Naive thymus-derived CD4-positive, alpha-beta T cell (primary cell): ENCODE measurements around the gene HSPA4. TPM values are rescaled to one million over a fixed set of nuclear protein-coding genes. Genes with fewer than 3 reads are reported as not detected.
"Not testable (repeated sequence)": the region's sequence is repeated elsewhere in the genome, so short reads cannot be mapped to it uniquely, and the experiment has no call there.

ENCODE experiments used
- ATAC-seq: fragments of 150-1000 bp; cut with Tn5 transposase; 2 replicates; pipeline ENCODE4 v1.10.0; 2021; ENCODE audit warnings: mild to moderate bottlenecking, moderate library complexity
- CTCF ChIA-PET: fragments of 350-600 bp; sonication (Branson Sonifier 250); formaldehyde crosslinking; loops from one replicate; lab custom pipeline; 2021; ENCODE audit warnings: antibody characterized with exemption; lab: Charles Lee
- POLR2A ChIA-PET: fragments of 350-600 bp; sonication (Branson Sonifier 250); formaldehyde crosslinking; loops from one replicate; lab custom pipeline; 2021; ENCODE audit warnings: antibody characterized with exemption, inconsistent platforms; lab: Charles Lee
- DNase-seq, 9 donors: peaks; one replicate each; pipeline versions ENCODE4 v3.0.0 to v3.0.0-alpha.2; 2020 to 2022; ENCODE audit warnings: mixed read lengths in 1 of 9
- H3K27ac ChIP-seq: one replicate; pipeline ENCODE4 v1.7.0; 2013; ENCODE audit warnings: mild to moderate bottlenecking, low read depth, low read length, moderate library complexity
- H3K27me3 ChIP-seq, 2 donors: one replicate each; pipeline ENCODE4 v1.7.0; 2013; ENCODE audit warnings: low read length in 2 of 2, mild to moderate bottlenecking in 2 of 2, moderate library complexity in 2 of 2; ENCODE audit not compliant: control insufficient read depth in 2 of 2, insufficient read depth in 2 of 2
- H3K36me3 ChIP-seq, 3 experiments: 1 replicate in 2 of 3; 2 replicates in 1 of 3; pipeline ENCODE4 v1.7.0; 2013; ENCODE audit warnings: low read length in 3 of 3, mild to moderate bottlenecking in 3 of 3, moderate library complexity in 1 of 3; ENCODE audit not compliant: insufficient read depth in 3 of 3, control insufficient read depth in 2 of 3
- H3K4me1 ChIP-seq, 2 donors: one replicate each; pipeline ENCODE4 v1.7.0; 2013; ENCODE audit warnings: low read length in 2 of 2, mild to moderate bottlenecking in 2 of 2, moderate library complexity in 1 of 2; ENCODE audit not compliant: control insufficient read depth in 2 of 2, insufficient read depth in 2 of 2
- H3K4me3 ChIP-seq: 2 replicates; pipeline ENCODE4 v1.7.0; 2013; ENCODE audit warnings: mild to moderate bottlenecking, low read length
- H3K9me3 ChIP-seq, 3 experiments: 1 replicate in 2 of 3; 2 replicates in 1 of 3; pipeline ENCODE4 v1.7.0; 2013; ENCODE audit warnings: low read length in 3 of 3; ENCODE audit not compliant: control insufficient read depth in 2 of 3
- H3K27ac Mint-ChIP-seq, 9 donors: one replicate each; pipeline ENCODE4 v1.8.0; 2020 to 2022; ENCODE audit warnings: mixed read lengths in 9 of 9, mild to moderate bottlenecking in 8 of 9, moderate library complexity in 5 of 9, inconsistent platforms in 2 of 9
- H3K27me3 Mint-ChIP-seq, 5 donors: one replicate each; pipeline ENCODE4 v1.8.0; 2021 to 2022; ENCODE audit warnings: mixed read lengths in 5 of 5, mild to moderate bottlenecking in 1 of 5
- H3K36me3 Mint-ChIP-seq, 5 donors: one replicate each; pipeline ENCODE4 v1.8.0; 2020 to 2022; ENCODE audit warnings: mixed read lengths in 5 of 5, mild to moderate bottlenecking in 3 of 5, inconsistent platforms in 1 of 5
- H3K4me1 Mint-ChIP-seq, 7 donors: one replicate each; pipeline ENCODE4 v1.8.0; 2020 to 2022; ENCODE audit warnings: mixed read lengths in 7 of 7, mild to moderate bottlenecking in 3 of 7, inconsistent platforms in 1 of 7
- H3K4me3 Mint-ChIP-seq, 10 donors: one replicate each; pipeline ENCODE4 v1.8.0; 2020 to 2022; ENCODE audit warnings: mild to moderate bottlenecking in 10 of 10, mixed read lengths in 10 of 10, moderate library complexity in 6 of 10, inconsistent platforms in 2 of 10
- H3K9me3 Mint-ChIP-seq, 11 donors: one replicate each; pipeline ENCODE4 v1.8.0; 2020 to 2022; ENCODE audit warnings: mixed read lengths in 11 of 11, mild to moderate bottlenecking in 4 of 11, inconsistent platforms in 1 of 11, moderate library complexity in 1 of 11
- intact Hi-C, 2 donors: fragments of 100-400 bp; cut with micrococcal nuclease; formaldehyde crosslinking; loops; one replicate each; pipeline ENCODE4 v1.15.1; 2023
- polyA plus RNA-seq, 2 donors: library from polyadenylated mRNA; unstranded; fragments of 300-500 nt; fragmentation: Illumina TruSeq; gene quantifications; one replicate each; pipeline ENCODE4 v1.2.3, GENCODE V29; 2021
- total RNA-seq, 6 experiments: library from RNA in 5 of 6; stranded (reverse) in 5 of 6; gene quantifications; 1 replicate in 5 of 6; 2 replicates in 1 of 6; pipeline ENCODE4 v1.2.3 and lab custom pipeline; 2021 to 2026

The HSPA4 gene
- 100 to 1,000 TPM in 1 of 5 experiments, 10 to 100 TPM in 4; 42.1 to 103 (median 50.0) TPM for total RNA-seq
- polyA plus RNA-seq: 10 to 100 TPM; 37.7 to 38.5 TPM
- 66.2 reads per million, percentile 77 among the genes with 10 or more reads in this experiment for total RNA-seq (lab: John Stamatoyannopoulos, UW)

GRCh38 chr5:133051542-133052316 lies at the start of gene HSPA4:
HSPA4 (plus strand) TSS chr5:133052013; CDS start chr5:133052251, 238 bp downstream.
- Mint-ChIP-seq H3K27me3 (no peaks in the 10 kb centered on the region), H3K4me1 (peaks cover 31 to 70% (median 52%) of the 10 kb centered on the region in 7 donors), H3K4me3 (peak within 1 kb of the TSS; percentile 91 to 99 (median 98)), H3K27ac (peak within 1 kb of the TSS; percentile 99 to 100 (median 100)), H3K9me3 (no peaks in the 10 kb centered on the region), H3K36me3 (peaks cover 0 to 9% (median 1%) of the 10 kb centered on the region in 5 donors)
- Histone ChIP-seq H3K36me3 (peaks cover 0 to 7% (median 0%) of the 10 kb centered on the region in 3 experiments), H3K27ac (peak within 1 kb of the TSS; percentile 98), H3K4me1 (peaks cover 17 to 19% of the 10 kb centered on the region in 2 donors), H3K27me3 (no peaks in the 10 kb centered on the region), H3K9me3 (no peaks in the 10 kb centered on the region), H3K4me3 (peak within 1 kb of the TSS; percentile 92)
- intact Hi-C loops: loop anchor here (1.0 to 10.0 kb wide), 14 partner anchors 25 to 1581 kb away; partner anchors contain the start of genes AFF4 (in 2 of the 2), C5orf15 (in 2 of the 2), GDF9 (in 2 of the 2) and KIF3A (in 2 of the 2)
- DNase-seq: peak; percentile 86 to 99 (median 98)
- CTCF ChIA-PET: interaction anchor here (1.3 kb wide), 1 partner anchor 28 kb away, joined by 3 read pairs; no protein-coding TSS in a partner anchor
- ATAC-seq: peak; percentile 91
- POLR2A ChIA-PET: interaction anchor here (0.6 to 2.7 kb wide), 22 partner anchors 10 to 1687 kb away, joined by 3 to 52 read pairs (median 4); partner anchors contain the start of genes AFF4, CCNI2, GDF9 and PPP2CA

- CTCF ChIA-PET: no interaction called here
Observed at GRCh38 chr5:133006653-133007052, 45.2 kb upstream of the HSPA4 start.

GRCh38 chr5:133008455-133008854 lies 43.4 kb upstream of the HSPA4 start:
- POLR2A ChIA-PET: interaction anchor here (1.0 kb wide), 1 partner anchor 41 kb away, joined by 4 read pairs; no protein-coding TSS in a partner anchor
- CTCF ChIA-PET, intact Hi-C loops: not testable (repeated sequence)

More at GRCh38 chr5:133006653-133007052, 45.2 kb upstream of the HSPA4 start:
- intact Hi-C loops: no loop called here
- POLR2A ChIA-PET: interaction anchor here (0.6 to 1.4 kb wide), 2 partner anchors 38 to 43 kb away, joined by 3 to 4 read pairs; partner anchors contain the start of gene AFF4
- Histone ChIP-seq H3K4me3 (no peak overlapping the region), H3K36me3 (peaks cover 0 to 26% (median 5%) of the 10 kb centered on the region in 3 experiments), H3K27me3 (no peaks in the 10 kb centered on the region), H3K4me1 (no peaks in the 10 kb centered on the region), H3K27ac (no peak overlapping the region), H3K9me3 (no peaks in the 10 kb centered on the region)
- Mint-ChIP-seq H3K4me1 (peaks cover 0 to 4% (median 0%) of the 10 kb centered on the region in 7 donors), H3K36me3 (peaks cover 0 to 23% (median 17%) of the 10 kb centered on the region in 5 donors), H3K4me3 (no peak overlapping the region), H3K27ac (no peak overlapping the region), H3K9me3 (no peaks in the 10 kb centered on the region), H3K27me3 (no peaks in the 10 kb centered on the region)
- no peak for DNase-seq
- no peak for ATAC-seq

GRCh38 chr5:133015466-133015865 lies 36.3 kb upstream of the HSPA4 start:
- H3K27ac Mint-ChIP-seq: no peak overlapping the region
- no peak overlapping the region for H3K4me3 Mint-ChIP-seq

More at GRCh38 chr5:133008455-133008854, 43.4 kb upstream of the HSPA4 start:
- H3K9me3 Mint-ChIP-seq, H3K4me1 ChIP-seq, DNase-seq, H3K27ac Mint-ChIP-seq, ATAC-seq, H3K4me3 ChIP-seq, H3K27ac ChIP-seq, H3K27me3 Mint-ChIP-seq, H3K9me3 ChIP-seq, H3K4me3 Mint-ChIP-seq, H3K4me1 Mint-ChIP-seq, H3K27me3 ChIP-seq: not testable (repeated sequence)
- H3K36me3 Mint-ChIP-seq: peaks cover 0 to 22% (median 15%) of the 10 kb centered on the region in 5 donors
- peaks cover 0 to 22% (median 5%) of the 10 kb centered on the region in 3 experiments for H3K36me3 ChIP-seq

GRCh38 chr5:133017964-133018363 lies 33.8 kb upstream of the HSPA4 start:
- DNase-seq (no peak), ATAC-seq (no peak)
- H3K27me3 Mint-ChIP-seq: no peaks in the 10 kb centered on the region
- H3K27ac Mint-ChIP-seq: no peak overlapping the region
- H3K27ac ChIP-seq: no peak overlapping the region
- peaks cover 0 to 34% (median 0%) of the 10 kb centered on the region in 3 experiments for H3K36me3 ChIP-seq
- no peaks in the 10 kb centered on the region for H3K9me3 Mint-ChIP-seq
- no peaks in the 10 kb centered on the region for H3K4me1 ChIP-seq
- CTCF ChIA-PET: interaction anchor here (0.6 kb wide), 1 partner anchor 224 kb away, joined by 4 read pairs; no protein-coding TSS in a partner anchor
- peaks cover 0 to 15% (median 5%) of the 10 kb centered on the region in 7 donors for H3K4me1 Mint-ChIP-seq
- peaks cover 0 to 33% (median 12%) of the 10 kb centered on the region in 5 donors for H3K36me3 Mint-ChIP-seq
- H3K9me3 ChIP-seq: no peaks in the 10 kb centered on the region
- POLR2A ChIA-PET: no interaction called here
- no peak overlapping the region for H3K4me3 Mint-ChIP-seq
- H3K27me3 ChIP-seq: no peaks in the 10 kb centered on the region
- intact Hi-C loops: no loop called here
- H3K4me3 ChIP-seq: no peak overlapping the region

More at GRCh38 chr5:133015466-133015865, 36.3 kb upstream of the HSPA4 start:
- intact Hi-C loops: no loop called here
- POLR2A ChIA-PET: interaction anchor here (0.7 kb wide), 1 partner anchor 52 kb away, joined by 3 read pairs; the partner anchor contains the start of gene AFF4
- Histone ChIP-seq H3K4me1 (no peaks in the 10 kb centered on the region), H3K27ac (no peak overlapping the region), H3K27me3 (no peaks in the 10 kb centered on the region), H3K9me3 (no peaks in the 10 kb centered on the region), H3K4me3 (no peak overlapping the region), H3K36me3 (peaks cover 0 to 37% (median 0%) of the 10 kb centered on the region in 3 experiments)
- Mint-ChIP-seq H3K4me1 (peaks cover 0 to 11% (median 3%) of the 10 kb centered on the region in 7 donors), H3K36me3 (peaks cover 0 to 33% (median 12%) of the 10 kb centered on the region in 5 donors), H3K9me3 (no peaks in the 10 kb centered on the region), H3K27me3 (no peaks in the 10 kb centered on the region)
- ATAC-seq (no peak), DNase-seq (no peak)
- CTCF ChIA-PET: no interaction called here

- intact Hi-C loops, POLR2A ChIA-PET, DNase-seq, H3K9me3 Mint-ChIP-seq, H3K27me3 ChIP-seq, H3K27ac Mint-ChIP-seq, H3K4me1 ChIP-seq, H3K27ac ChIP-seq, CTCF ChIA-PET, H3K4me3 Mint-ChIP-seq, ATAC-seq, H3K9me3 ChIP-seq, H3K4me3 ChIP-seq, H3K27me3 Mint-ChIP-seq: not testable (repeated sequence)
- Mint-ChIP-seq H3K36me3 (peaks cover 0 to 36% (median 14%) of the 10 kb centered on the region in 5 donors), H3K4me1 (peaks cover 6 to 22% (median 13%) of the 10 kb centered on the region in 7 donors)
- peaks cover 0 to 32% (median 0%) of the 10 kb centered on the region in 3 experiments for H3K36me3 ChIP-seq
Observed at GRCh38 chr5:133019471-133019870, 32.3 kb upstream of the HSPA4 start.
